DND-41 (cell line): ENCODE measurements around the gene DNAH17.

ENCODE experiments used
- CTCF ChIP-seq: IDR thresholded peaks from 2 replicates; pipeline ENCODE4 v1.5.1; 2012; ENCODE audit warnings: borderline replicate concordance, low read length, moderate library complexity, mild to moderate bottlenecking; ENCODE audit not compliant: poor library complexity, severe bottlenecking; ENCODE audit errors: extremely low read depth
- EZH2 ChIP-seq: IDR thresholded peaks from 3 replicates; pipeline ENCODE4 v1.6.1; 2012; ENCODE audit warnings: borderline replicate concordance, low read depth, mild to moderate bottlenecking, moderate library complexity, low read length, inconsistent platforms; ENCODE audit not compliant: severe bottlenecking

GRCh38 chr17:78576389-78577112 lies 645 bp downstream of the DNAH17 start:
- TF ChIP-seq EZH2 (no peak), CTCF (no peak)
